Osteoblast (primary cell): Measurements from ENCODE around the gene RPS18. TPM values are rescaled to one million over a fixed set of nuclear protein-coding genes. Genes with fewer than 3 reads are reported as not detected.
"Not testable (repeated sequence)": the region's sequence is repeated elsewhere in the genome, so short reads cannot be mapped to it uniquely, and the experiment has no call there.

ENCODE experiments used
- DNase-seq: peaks from one replicate; pipeline ENCODE4 v3.0.0; 2011; ENCODE audit warnings: low spot score, mixed read lengths; ENCODE audit not compliant: insufficient read length; ENCODE audit errors: missing footprints
- H2AFZ ChIP-seq: 2 replicates; pipeline ENCODE4 v1.6.0; 2011; ENCODE audit warnings: mild to moderate bottlenecking, low read length
- H3K27ac ChIP-seq: 2 replicates; pipeline ENCODE4 v1.5.1; 2011; ENCODE audit warnings: mild to moderate bottlenecking, low read depth, low read length, moderate library complexity
- H3K27me3 ChIP-seq: 2 replicates; pipeline ENCODE4 v1.6.0; 2012; ENCODE audit warnings: mild to moderate bottlenecking, control low read depth, inconsistent platforms, low read length, moderate library complexity; ENCODE audit not compliant: insufficient read depth
- H3K36me3 ChIP-seq: 2 replicates; pipeline ENCODE4 v1.5.1; 2011; ENCODE audit warnings: mild to moderate bottlenecking, low read length, control low read depth, moderate library complexity; ENCODE audit not compliant: insufficient read depth
- H3K4me1 ChIP-seq: 2 replicates; pipeline ENCODE4 v1.5.1; 2011; ENCODE audit warnings: mild to moderate bottlenecking, low read length, control low read depth, moderate library complexity; ENCODE audit not compliant: insufficient read depth
- H3K4me2 ChIP-seq: 2 replicates; pipeline ENCODE4 v1.6.0; 2011; ENCODE audit warnings: mild to moderate bottlenecking, low read length; ENCODE audit not compliant: insufficient read depth
- H3K4me3 ChIP-seq: fragments of 200-600 bp; sonication (generic); 3 replicates; pipeline ENCODE4 v1.5.1; 2012; ENCODE audit warnings: mild to moderate bottlenecking, low read length, inconsistent platforms; ENCODE audit not compliant: insufficient read depth
- H3K79me2 ChIP-seq: 2 replicates; pipeline ENCODE4 v1.6.0; 2012; ENCODE audit warnings: mild to moderate bottlenecking, low read length, control low read depth, inconsistent platforms; ENCODE audit not compliant: insufficient read depth
- H3K9me3 ChIP-seq: 2 replicates; pipeline ENCODE4 v1.5.1; 2011; ENCODE audit warnings: low read depth, low read length, control low read depth
- H4K20me1 ChIP-seq: 2 replicates; pipeline ENCODE4 v1.6.0; 2012; ENCODE audit warnings: mild to moderate bottlenecking, low read length, control low read depth; ENCODE audit not compliant: insufficient read depth
- CTCF ChIP-seq: IDR thresholded peaks from 2 replicates; pipeline ENCODE4 v1.5.1; 2011; ENCODE audit warnings: mild to moderate bottlenecking, low read depth, low read length, moderate library complexity; ENCODE audit errors: extremely low read depth
- total RNA-seq: library from RNA; depleted of rRNA; stranded (reverse); fragments of >200 nt; gene quantifications from 2 replicates; pipeline ENCODE4 v1.2.3, GENCODE V29; 2012

The RPS18 gene
- total RNA-seq, 1 donor, result 1,994 TPM

GRCh38 chr6:33273924-33274902 lies 2.3 kb downstream of the RPS18 start:
- no peak overlapping the region for H2AFZ ChIP-seq
- peak overlapping the region; percentile 89 for H3K4me3 ChIP-seq
- H3K27ac ChIP-seq, result peak overlapping the region; percentile 95
- peaks cover 55% of the 10 kb centered on the region for H3K36me3 ChIP-seq
- no peaks in the 10 kb centered on the region for H3K27me3 ChIP-seq
- DNase-seq, result no peak
- TF ChIP-seq CTCF, result no peak
- H3K9me3 ChIP-seq, result no peaks in the 10 kb centered on the region
- H3K79me2 ChIP-seq, result peaks cover 58% of the 10 kb centered on the region
- H3K4me2 ChIP-seq, result peak overlapping the region; percentile 99
- H3K4me1 ChIP-seq, result peaks cover 48% of the 10 kb centered on the region
- H4K20me1 ChIP-seq, result peaks cover 50% of the 10 kb centered on the region

GRCh38 chr6:33275795-33276580 lies 4.1 kb downstream of the RPS18 start:
- Histone ChIP-seq H3K4me1 (peaks cover 45% of the 10 kb centered on the region), H3K36me3 (peaks cover 69% of the 10 kb centered on the region), H3K4me3 (peak overlapping the region; percentile 67), H4K20me1 (peaks cover 55% of the 10 kb centered on the region), H3K79me2 (peaks cover 46% of the 10 kb centered on the region), H3K4me2 (peak overlapping the region; percentile 99)
- H3K27ac ChIP-seq, H3K9me3 ChIP-seq, H3K27me3 ChIP-seq, H2AFZ ChIP-seq: not testable (repeated sequence)
- DNase-seq, result peak; percentile 31

- Histone ChIP-seq H3K36me3 (peaks cover 73% of the 10 kb centered on the region), H3K27ac (peak overlapping the region; percentile 11), H3K79me2 (peaks cover 41% of the 10 kb centered on the region), H4K20me1 (peaks cover 55% of the 10 kb centered on the region), H3K4me3 (peak overlapping the region; percentile 67), H2AFZ (no peak overlapping the region), H3K4me1 (peaks cover 43% of the 10 kb centered on the region), H3K9me3 (no peaks in the 10 kb centered on the region), H3K4me2 (peak overlapping the region; percentile 72), H3K27me3 (no peaks in the 10 kb centered on the region)
- TF ChIP-seq CTCF, result no peak
- DNase-seq, result peak; percentile 85
These were observed 4.6 kb downstream of the RPS18 start for GRCh38 chr6:33276581-33276863.

GRCh38 chr6:33276864-33277662 lies 5.2 kb downstream of the RPS18 start, which contains the start of gene B3GALT4:
TSS of gene B3GALT4 (plus strand) at chr6:33277123. CDS start at chr6:33277420, 297 bp downstream.
- Histone ChIP-seq H3K36me3 (peaks cover 75% of the 10 kb centered on the region), H3K9me3 (no peaks in the 10 kb centered on the region), H3K79me2 (peaks cover 39% of the 10 kb centered on the region), H3K27ac (peak within 1 kb of the TSS; percentile 19), H3K4me3 (peak within 1 kb of the TSS; percentile 67), H4K20me1 (peaks cover 53% of the 10 kb centered on the region), H3K4me1 (peaks cover 43% of the 10 kb centered on the region), H3K27me3 (no peaks in the 10 kb centered on the region), H2AFZ (no peak within 1 kb of the TSS), H3K4me2 (peak within 1 kb of the TSS; percentile 99)
- TF ChIP-seq CTCF, result peak; percentile 20
- DNase-seq, result peak; percentile 94
